NB4 (cell line): ENCODE measurements around the gene MAP3K1.

Experiments used
- CTCF ChIP-seq: IDR thresholded peaks from one replicate; pipeline ENCODE4 v1.5.1; 2012; ENCODE audit warnings: low read depth, low read length
- MAX ChIP-seq: IDR thresholded peaks from 2 replicates; pipeline ENCODE4 v1.6.1; 2011; ENCODE audit warnings: low read depth, low read length
- POLR2A ChIP-seq: IDR thresholded peaks from 2 replicates; pipeline ENCODE4 v1.6.1; 2011; ENCODE audit warnings: mild to moderate bottlenecking; ENCODE audit not compliant: insufficient read length; ENCODE audit errors: extremely low read depth

DNA sequence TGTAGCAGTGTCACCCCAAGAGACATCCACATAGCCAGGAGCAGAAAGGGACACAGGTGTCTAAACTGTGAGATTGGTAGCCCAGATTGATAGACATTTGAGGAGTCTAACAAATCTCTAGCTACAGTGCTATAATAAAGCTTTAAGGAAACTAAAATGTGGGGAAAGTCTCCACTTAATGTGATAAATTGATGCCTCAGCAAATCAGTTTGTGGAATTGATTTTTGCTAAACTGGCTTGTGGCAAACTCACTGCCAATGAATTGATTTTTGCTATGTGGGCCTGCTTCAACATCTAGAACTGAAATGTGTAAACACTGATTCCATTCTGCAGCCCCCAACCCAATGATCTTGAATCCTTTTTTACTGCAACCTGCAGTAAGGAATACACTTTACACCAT lies 16.8 kb upstream of the MAP3K1 start:
- TF ChIP-seq POLR2A = no peak
- TF ChIP-seq CTCF = no peak
- TF ChIP-seq MAX = no peak
